Inflammatory macrophage treated with lipopolysaccharide for 1 hour (primary cell): ENCODE results near the gene MPV17L.
"Not testable (repeated sequence)": the region's sequence is repeated elsewhere in the genome, so short reads cannot be mapped to it uniquely, and the experiment has no call there.

ENCODE experiments used
- DNase-seq, 2 donors: peaks; one replicate each; pipeline ENCODE4 v3.0.0-alpha.2; 2020 to 2022

Gene MPV17L

GRCh38 chr16:15453296-15453695 is 57.7 kb downstream of the MPV17L start:
- not testable (repeated sequence) for DNase-seq

GRCh38 chr16:15454933-15455332 is 59.4 kb downstream of the MPV17L start:
- DNase-seq = not testable (repeated sequence)

GRCh38 chr16:15457400-15457799 is 61.8 kb downstream of the MPV17L start:
- no peak for DNase-seq

- no peak for DNase-seq
Observed at GRCh38 chr16:15457958-15458357, 62.4 kb downstream of the MPV17L start.

- no peak for DNase-seq
Observed at GRCh38 chr16:15459791-15460190, 64.2 kb downstream of the MPV17L start.

GRCh38 chr16:15460601-15461000 is 65.0 kb downstream of the MPV17L start:
- no peak for DNase-seq

GRCh38 chr16:15461376-15461775 is 65.8 kb downstream of the MPV17L start:
- no peak for DNase-seq
